GM12892 (cell line): Measurements from ENCODE around the gene CCDC85C. TPM values are rescaled to one million over a fixed set of nuclear protein-coding genes. Genes with fewer than 3 reads are reported as not detected.

Source experiments
- DNase-seq: peaks from one replicate; pipeline ENCODE4 v3.0.0; 2011; ENCODE audit not compliant: insufficient read length
- FAIRE-seq: peaks from 2 replicates; lab custom pipeline; 2011; peaks lifted over from hg19 to GRCh38; lab: Jason Lieb, UNC
- POLR2A ChIP-seq: IDR thresholded peaks from 2 replicates; pipeline ENCODE4 v1.6.1; 2011; ENCODE audit warnings: low read depth, low read length, control low read depth
- POLR2AphosphoS5 ChIP-seq: IDR thresholded peaks from 2 replicates; pipeline ENCODE4 v1.6.1; 2011; ENCODE audit warnings: low read depth, low read length, control low read depth
- TAF1 ChIP-seq: IDR thresholded peaks from 2 replicates; pipeline ENCODE4 v1.6.1; 2011; ENCODE audit warnings: low read depth, mild to moderate bottlenecking, control low read depth, low read length, borderline replicate concordance
- polyA plus RNA-seq: library from polyadenylated mRNA; unstranded; fragments of >200 nt; gene quantifications from one replicate; pipeline ENCODE4 v1.2.1, GENCODE V29; 2012; ENCODE audit warnings: missing spikeins, inconsistent platforms; ENCODE audit not compliant: missing spikeins

CCDC85C gene
- polyA plus RNA-seq, result 1.2 TPM

DNA sequence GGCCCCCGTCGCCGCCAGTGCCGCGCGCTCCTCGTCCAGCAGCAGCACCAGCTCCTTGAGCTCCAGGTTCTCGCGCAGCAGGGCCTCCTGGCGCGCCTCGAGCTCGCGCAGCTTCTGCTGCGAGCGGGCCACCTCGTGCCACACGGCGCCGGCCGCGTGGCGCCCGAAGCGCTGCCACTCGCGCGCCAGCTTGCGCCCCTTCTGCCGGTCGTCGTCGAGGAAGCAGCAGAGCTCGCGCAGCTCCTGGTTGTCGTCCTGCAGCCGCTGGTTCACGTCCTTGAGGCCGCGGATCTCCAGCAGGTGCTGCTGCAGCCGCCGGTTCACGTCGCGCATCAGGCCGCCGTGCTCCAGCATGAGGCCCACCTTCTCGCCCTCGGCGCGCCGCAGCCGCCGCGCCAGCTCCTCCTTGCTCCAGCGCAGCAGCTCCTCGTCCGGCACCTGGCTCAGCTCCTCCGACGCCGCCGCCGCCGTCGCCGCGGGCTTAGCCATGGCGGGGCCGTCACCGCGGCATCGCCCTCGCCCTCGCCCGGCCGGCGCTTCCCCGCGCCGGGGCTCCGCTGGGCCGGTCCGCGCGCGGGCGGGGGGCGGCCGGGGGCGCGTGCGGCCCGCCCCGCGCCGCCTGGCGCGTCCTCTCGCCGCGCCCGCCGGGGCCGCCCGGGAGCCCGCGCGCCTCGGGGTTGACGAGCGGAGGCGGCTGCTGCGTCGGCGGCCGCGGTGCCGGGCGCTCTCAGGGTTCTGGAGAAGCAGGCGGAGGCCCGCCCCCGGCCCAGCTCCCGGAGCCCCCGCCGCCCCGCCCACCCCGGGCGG, at the start of gene CCDC85C:
Gene CCDC85C (minus strand): TSS at position 737 of the 807 bp plus-strand sequence. CDS start 248 bp downstream, at position 489.
- DNase-seq (no peak), FAIRE-seq (no peak)
- TF ChIP-seq POLR2AphosphoS5 (no peak), POLR2A (no peak), TAF1 (no peak)

- no peak for FAIRE-seq
These were observed 48.1 kb upstream of the CCDC85C start for GRCh38 chr14:99651953-99652746.

GRCh38 chr14:99650189-99650588, 46.2 kb upstream of the CCDC85C start:
- TF ChIP-seq POLR2AphosphoS5 (no peak), TAF1 (no peak)
- FAIRE-seq (no peak), DNase-seq (no peak)

More at GRCh38 chr14:99651953-99652746, 48.1 kb upstream of the CCDC85C start:
- DNase-seq, result no peak
- TF ChIP-seq TAF1 (no peak), POLR2A (no peak), POLR2AphosphoS5 (no peak)

- DNase-seq (no peak), FAIRE-seq (no peak)
- TF ChIP-seq POLR2A (no peak), TAF1 (no peak), POLR2AphosphoS5 (no peak)
These were observed 45.6 kb upstream of the CCDC85C start for GRCh38 chr14:99649643-99650042.

DNA sequence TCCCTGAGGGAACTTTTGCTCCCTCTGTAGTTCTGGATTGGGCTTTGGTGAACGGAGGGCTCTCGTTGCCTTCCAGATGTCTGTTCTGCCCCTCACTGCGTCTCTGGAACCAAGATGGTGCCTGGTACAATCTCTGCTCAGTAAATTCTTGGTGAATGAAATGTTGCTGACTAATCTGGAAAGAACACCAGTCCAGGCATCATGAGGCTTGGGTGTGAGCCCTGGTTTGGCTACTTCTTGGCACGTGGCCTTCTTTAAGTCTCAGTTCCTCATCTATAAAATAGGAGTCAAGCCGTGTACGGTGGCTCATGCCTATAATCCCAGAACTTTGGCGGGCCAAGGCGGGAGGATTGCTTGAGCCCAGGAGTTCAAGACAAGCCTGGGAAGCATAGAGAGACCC, 45.2 kb upstream of the CCDC85C start:
- FAIRE-seq (no peak), DNase-seq (no peak)
- TF ChIP-seq POLR2AphosphoS5 (no peak), TAF1 (no peak), POLR2A (no peak)

- DNase-seq, result no peak
- FAIRE-seq, result no peak
- TF ChIP-seq TAF1 (no peak), POLR2A (no peak), POLR2AphosphoS5 (no peak)
These were observed 44.2 kb upstream of the CCDC85C start for GRCh38 chr14:99648027-99648784.

GRCh38 chr14:99647411-99647810, 43.4 kb upstream of the CCDC85C start:
- FAIRE-seq, result no peak
- TF ChIP-seq POLR2A (no peak), POLR2AphosphoS5 (no peak), TAF1 (no peak)
- DNase-seq, result no peak

DNA sequence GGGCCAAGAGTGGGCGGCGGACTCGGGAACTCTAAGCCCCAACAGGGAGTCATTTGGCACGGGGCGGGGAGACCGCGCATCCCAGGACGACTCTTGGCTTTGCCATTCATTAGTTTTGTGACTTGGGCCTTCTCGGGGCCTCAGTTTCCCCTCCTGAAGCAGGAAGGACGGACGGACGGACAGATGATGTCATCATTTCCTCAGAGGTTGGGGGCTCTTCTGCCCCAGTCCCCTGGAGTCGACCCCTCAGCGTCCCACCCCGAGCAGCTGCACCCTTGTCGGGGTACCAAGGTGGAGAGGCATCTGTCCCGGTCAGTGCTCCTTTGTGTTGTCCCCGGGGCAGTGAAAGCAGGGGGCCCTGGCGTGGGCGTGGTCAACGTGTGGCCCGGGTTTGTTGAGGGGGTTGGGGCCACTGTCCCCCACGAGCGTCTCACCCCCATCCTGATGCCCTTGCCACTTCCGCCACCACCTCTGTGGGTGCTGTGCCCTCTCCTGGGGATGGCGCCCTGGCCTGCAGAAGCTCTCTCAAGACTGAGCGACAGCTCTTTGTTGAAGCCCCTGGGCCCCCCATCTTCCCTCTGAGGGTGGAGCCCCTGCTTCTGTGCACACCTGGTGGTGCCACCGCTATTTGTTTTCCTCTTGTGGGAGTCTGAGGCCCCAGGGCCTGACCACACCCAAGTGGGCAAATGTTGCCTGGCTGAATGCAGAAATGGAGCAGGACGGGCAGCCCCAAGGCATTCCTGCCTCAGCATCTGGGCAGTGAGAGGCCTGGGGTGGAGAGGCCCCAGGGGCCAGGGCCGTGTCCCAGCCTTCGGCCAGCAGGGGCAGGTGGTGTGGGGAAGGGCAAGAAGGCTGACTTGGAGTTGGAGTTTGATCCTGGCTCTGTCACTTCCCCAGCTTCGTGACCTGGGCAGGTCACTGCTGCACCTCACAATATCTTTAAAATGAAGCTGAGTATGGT, 41.8 kb upstream of the CCDC85C start:
- DNase-seq, result no peak
- no peak for FAIRE-seq
- no peak for TF ChIP-seq POLR2AphosphoS5
- TF ChIP-seq TAF1, result no peak
- TF ChIP-seq POLR2A, result no peak

- DNase-seq (no peak), FAIRE-seq (no peak)
- TF ChIP-seq POLR2A, result no peak
- TF ChIP-seq TAF1, result no peak
- TF ChIP-seq POLR2AphosphoS5, result no peak
These were observed 40.9 kb upstream of the CCDC85C start, which contains the start of gene HHIPL1 for GRCh38 chr14:99644723-99645544. Gene HHIPL1, plus strand, starts transcription at chr14:99645129. Its CDS starts 79 bp downstream, at chr14:99645208.
